T-helper 17 cell (primary cell): ENCODE results near the gene BCAS2. TPM values are rescaled to one million over a fixed set of nuclear protein-coding genes. Genes with fewer than 3 reads are reported as not detected.
"Not testable (repeated sequence)": the region's sequence is repeated elsewhere in the genome, so short reads cannot be mapped to it uniquely, and the experiment has no call there.

Experiments
- ATAC-seq: fragments of 150-1000 bp; cut with Tn5 transposase; 2 replicates; pipeline ENCODE4 v1.10.0; 2021; ENCODE audit warnings: mild to moderate bottlenecking, moderate library complexity
- DNase-seq, 3 donors: peaks; one replicate each; pipeline versions ENCODE4 v3.0.0 to v3.0.0-alpha.2; 2020 to 2021
- H3K9me3 ChIP-seq: one replicate; pipeline ENCODE4 v1.7.0; 2013; ENCODE audit warnings: low read length, mild to moderate bottlenecking; ENCODE audit not compliant: control insufficient read depth, poor library complexity, severe bottlenecking
- H3K27ac Mint-ChIP-seq: one replicate; pipeline ENCODE4 v1.8.0; 2022; ENCODE audit warnings: mild to moderate bottlenecking, moderate library complexity, mixed read lengths
- H3K27me3 Mint-ChIP-seq: one replicate; pipeline ENCODE4 v1.8.0; 2022; ENCODE audit warnings: mixed read lengths
- H3K36me3 Mint-ChIP-seq: one replicate; pipeline ENCODE4 v1.8.0; 2022; ENCODE audit warnings: low read depth, mixed read lengths
- H3K4me1 Mint-ChIP-seq: one replicate; pipeline ENCODE4 v1.8.0; 2022; ENCODE audit warnings: mild to moderate bottlenecking, mixed read lengths
- H3K4me3 Mint-ChIP-seq: one replicate; pipeline ENCODE4 v1.8.0; 2022; ENCODE audit warnings: mild to moderate bottlenecking, moderate library complexity, mixed read lengths
- total RNA-seq, 4 donors: library from RNA in 2 of 4; stranded (reverse) in 2 of 4; gene quantifications; one replicate each; pipeline ENCODE4 v1.2.3 and lab custom pipeline; 2022 to 2026

Gene BCAS2
- total RNA-seq, 2 donors from 2014 or later: 74.9 to 82.1 TPM

GRCh38 chr1:114588196-114588689, 6.8 kb upstream of the BCAS2 start:
- H3K36me3 Mint-ChIP-seq: peaks cover 6% of the 10 kb centered on the region
- H3K27me3 Mint-ChIP-seq: peaks cover 38% of the 10 kb centered on the region
- H3K4me3 Mint-ChIP-seq: no peak overlapping the region

GRCh38 chr1:114587203-114587991, 6.0 kb upstream of the BCAS2 start:
- no peak overlapping the region for H3K27ac Mint-ChIP-seq
- DNase-seq (no peak), ATAC-seq (no peak)
- peaks cover 30% of the 10 kb centered on the region for H3K27me3 Mint-ChIP-seq
- no peak overlapping the region for H3K4me3 Mint-ChIP-seq
- peaks cover 1% of the 10 kb centered on the region for H3K4me1 Mint-ChIP-seq
- H3K36me3 Mint-ChIP-seq: no peaks in the 10 kb centered on the region
- no peaks in the 10 kb centered on the region for H3K9me3 ChIP-seq

More at GRCh38 chr1:114588196-114588689, 6.8 kb upstream of the BCAS2 start:
- H3K9me3 ChIP-seq: no peaks in the 10 kb centered on the region
- ATAC-seq: no peak
- DNase-seq: no peak
- Mint-ChIP-seq H3K4me1 (no peaks in the 10 kb centered on the region), H3K27ac (no peak overlapping the region)

- no peaks in the 10 kb centered on the region for H3K9me3 ChIP-seq
- H3K27ac Mint-ChIP-seq: no peak overlapping the region
- H3K4me1 Mint-ChIP-seq: peaks cover 8% of the 10 kb centered on the region
- H3K4me3 Mint-ChIP-seq: no peak overlapping the region
- no peak for ATAC-seq
- H3K36me3 Mint-ChIP-seq: no peaks in the 10 kb centered on the region
- peaks cover 28% of the 10 kb centered on the region for H3K27me3 Mint-ChIP-seq
- DNase-seq: no peak
Measured at GRCh38 chr1:114586513-114587047, 5.2 kb upstream of the BCAS2 start.

- no peak for ATAC-seq
- H3K27ac Mint-ChIP-seq: no peak overlapping the region
Measured at GRCh38 chr1:114585231-114585630, 3.8 kb upstream of the BCAS2 start.

GRCh38 chr1:114574365-114574764, 7.0 kb downstream of the BCAS2 start:
- H3K36me3 Mint-ChIP-seq: peaks cover 15% of the 10 kb centered on the region
- H3K4me3 Mint-ChIP-seq: no peak overlapping the region
- H3K4me1 Mint-ChIP-seq: peaks cover 14% of the 10 kb centered on the region
- no peak for ATAC-seq
- H3K27me3 Mint-ChIP-seq: no peaks in the 10 kb centered on the region
- H3K9me3 ChIP-seq: no peaks in the 10 kb centered on the region
- no peak overlapping the region for H3K27ac Mint-ChIP-seq
- DNase-seq: no peak

More at GRCh38 chr1:114585231-114585630, 3.8 kb upstream of the BCAS2 start:
- no peak for DNase-seq
- H3K4me1 Mint-ChIP-seq: peaks cover 11% of the 10 kb centered on the region
- H3K36me3 Mint-ChIP-seq: no peaks in the 10 kb centered on the region
- H3K9me3 ChIP-seq: no peaks in the 10 kb centered on the region
- peaks cover 21% of the 10 kb centered on the region for H3K27me3 Mint-ChIP-seq
- H3K4me3 Mint-ChIP-seq: no peak overlapping the region

GRCh38 chr1:114564141-114564540, 17.3 kb downstream of the BCAS2 start:
- DNase-seq (no peak), ATAC-seq (no peak)
- H3K4me1 Mint-ChIP-seq: no peaks in the 10 kb centered on the region
- H3K9me3 ChIP-seq: no peaks in the 10 kb centered on the region
- no peak overlapping the region for H3K27ac Mint-ChIP-seq
- no peaks in the 10 kb centered on the region for H3K27me3 Mint-ChIP-seq
- no peak overlapping the region for H3K4me3 Mint-ChIP-seq
- H3K36me3 Mint-ChIP-seq: peaks cover 12% of the 10 kb centered on the region

GRCh38 chr1:114562978-114563510, 18.4 kb downstream of the BCAS2 start:
- H3K9me3 ChIP-seq, H3K4me1 Mint-ChIP-seq, ATAC-seq, DNase-seq, H3K36me3 Mint-ChIP-seq, H3K27me3 Mint-ChIP-seq, H3K4me3 Mint-ChIP-seq, H3K27ac Mint-ChIP-seq: not testable (repeated sequence)

GRCh38 chr1:114561333-114561732, 20.1 kb downstream of the BCAS2 start:
- DNase-seq: no peak

GRCh38 chr1:114559356-114559755, 22.1 kb downstream of the BCAS2 start:
- DNase-seq (no peak), ATAC-seq (peak; percentile 25)
- H3K27ac Mint-ChIP-seq: peak overlapping the region; percentile 1
- peaks cover 3% of the 10 kb centered on the region for H3K4me1 Mint-ChIP-seq
- no peaks in the 10 kb centered on the region for H3K27me3 Mint-ChIP-seq
- H3K4me3 Mint-ChIP-seq: no peak overlapping the region
- H3K36me3 Mint-ChIP-seq: no peaks in the 10 kb centered on the region
- H3K9me3 ChIP-seq: no peaks in the 10 kb centered on the region

More at GRCh38 chr1:114561333-114561732, 20.1 kb downstream of the BCAS2 start:
- no peaks in the 10 kb centered on the region for H3K9me3 ChIP-seq
- H3K27ac Mint-ChIP-seq: no peak overlapping the region
- no peaks in the 10 kb centered on the region for H3K4me1 Mint-ChIP-seq
- H3K27me3 Mint-ChIP-seq: no peaks in the 10 kb centered on the region
- H3K36me3 Mint-ChIP-seq: peaks cover 8% of the 10 kb centered on the region
- ATAC-seq: no peak
- H3K4me3 Mint-ChIP-seq: no peak overlapping the region

GRCh38 chr1:114558544-114558943, 22.9 kb downstream of the BCAS2 start:
- no peaks in the 10 kb centered on the region for H3K9me3 ChIP-seq
- Mint-ChIP-seq H3K4me3 (no peak overlapping the region), H3K36me3 (no peaks in the 10 kb centered on the region), H3K4me1 (peaks cover 3% of the 10 kb centered on the region), H3K27me3 (no peaks in the 10 kb centered on the region), H3K27ac (no peak overlapping the region)
- ATAC-seq (peak; percentile 57), DNase-seq (no peak)

- Mint-ChIP-seq H3K4me1 (peaks cover 4% of the 10 kb centered on the region), H3K27me3 (peaks cover 3% of the 10 kb centered on the region), H3K4me3 (no peak overlapping the region), H3K27ac (no peak overlapping the region), H3K36me3 (no peaks in the 10 kb centered on the region)
- no peak for DNase-seq
- H3K9me3 ChIP-seq: no peaks in the 10 kb centered on the region
- ATAC-seq: no peak
Measured at GRCh38 chr1:114554577-114554976, 26.8 kb downstream of the BCAS2 start.

- Mint-ChIP-seq H3K4me3 (no peak overlapping the region), H3K27me3 (peaks cover 10% of the 10 kb centered on the region), H3K27ac (no peak overlapping the region), H3K36me3 (no peaks in the 10 kb centered on the region), H3K4me1 (peaks cover 4% of the 10 kb centered on the region)
- no peaks in the 10 kb centered on the region for H3K9me3 ChIP-seq
- ATAC-seq: no peak
- DNase-seq: no peak
Measured at GRCh38 chr1:114552106-114552639, 29.2 kb downstream of the BCAS2 start.

GRCh38 chr1:114551400-114551799, 30.0 kb downstream of the BCAS2 start:
- no peaks in the 10 kb centered on the region for H3K9me3 ChIP-seq
- no peak for ATAC-seq
- H3K4me1 Mint-ChIP-seq: peaks cover 4% of the 10 kb centered on the region
- no peak overlapping the region for H3K27ac Mint-ChIP-seq
- no peak overlapping the region for H3K4me3 Mint-ChIP-seq
- peaks cover 10% of the 10 kb centered on the region for H3K27me3 Mint-ChIP-seq
- no peaks in the 10 kb centered on the region for H3K36me3 Mint-ChIP-seq
- no peak for DNase-seq
